Measurements from ENCODE around the gene KCNIP3.
"Not testable (repeated sequence)": the region's sequence is repeated elsewhere in the genome, so short reads cannot be mapped to it uniquely, and the experiment has no call there.

KCNIP3 gene

DNA sequence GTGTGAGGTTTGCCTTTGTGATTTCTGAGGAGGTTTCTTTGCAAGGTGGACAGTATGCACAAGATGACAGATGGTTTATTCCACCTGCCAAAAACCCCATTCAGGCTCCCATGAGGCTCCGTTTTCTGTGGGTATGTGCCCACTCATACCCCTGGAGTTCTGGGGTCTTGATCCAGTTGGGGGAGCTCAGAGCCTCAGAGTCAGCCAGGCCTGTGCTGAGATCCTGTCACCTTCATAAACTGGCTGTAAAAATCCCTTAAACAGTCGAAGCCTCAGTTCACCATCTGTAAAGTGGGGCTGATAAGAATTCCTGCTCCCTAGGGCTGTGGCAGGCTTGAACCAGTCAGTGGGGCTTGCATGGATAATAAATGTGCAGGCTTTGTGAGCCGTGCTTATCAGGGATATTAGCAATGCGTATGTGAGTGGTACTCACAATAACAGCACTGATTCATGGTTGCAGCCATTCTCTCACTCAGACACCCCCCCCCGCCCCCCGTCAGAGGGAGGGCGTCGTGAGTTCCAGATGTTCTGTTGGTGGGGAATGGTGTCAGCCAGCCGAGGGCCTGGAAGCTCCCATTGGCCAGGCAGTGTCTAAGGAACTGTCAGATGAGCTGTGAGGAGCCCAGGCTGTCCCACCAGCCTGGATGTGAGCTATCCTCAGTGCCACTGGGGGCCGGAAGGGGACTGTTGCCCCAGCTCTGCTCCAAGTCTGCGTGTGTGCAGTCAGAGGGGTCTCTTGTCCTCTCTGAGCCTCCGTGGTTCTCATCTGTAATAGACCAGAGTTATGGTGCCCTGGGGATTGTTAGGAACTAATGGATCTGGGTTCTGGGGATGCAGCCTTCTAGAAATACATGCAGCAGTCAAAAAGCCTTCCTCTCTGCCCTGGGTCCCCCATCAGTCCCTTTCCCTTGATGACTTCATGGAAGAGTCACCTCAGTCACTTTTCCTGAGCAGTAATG lies 51.7 kb downstream of the KCNIP3 start:
- DNase-seq (ENCODE audit: low read depth), result no peak

GRCh38 chr2:95349568-95350322 lies 52.6 kb downstream of the KCNIP3 start:
- no peak for DNase-seq (ENCODE audit: low read depth)

DNA sequence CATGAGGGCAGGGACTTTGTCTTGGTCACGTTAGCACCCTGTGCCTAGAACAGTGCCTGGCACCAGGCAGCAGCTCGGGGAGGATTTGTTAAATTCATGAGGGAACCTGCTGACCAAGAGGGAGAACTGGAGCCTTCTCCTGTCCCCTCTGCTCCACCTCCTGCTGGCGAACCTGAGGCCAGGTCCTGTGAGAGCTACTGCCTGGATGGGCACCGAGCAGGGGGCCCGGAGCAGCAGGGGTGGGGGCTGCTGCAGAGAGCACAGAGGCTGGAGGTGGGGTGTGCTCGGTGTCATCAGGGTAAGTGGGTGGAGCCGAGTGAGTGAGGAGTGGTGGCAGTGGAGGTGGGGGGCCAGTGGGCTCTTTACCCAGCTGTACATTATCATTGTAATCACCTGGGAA lies 53.2 kb downstream of the KCNIP3 start:
- DNase-seq (ENCODE audit: low read depth), result no peak

- no peak for DNase-seq (ENCODE audit: low read depth)
These were observed 53.8 kb downstream of the KCNIP3 start for GRCh38 chr2:95350774-95351597.

DNA sequence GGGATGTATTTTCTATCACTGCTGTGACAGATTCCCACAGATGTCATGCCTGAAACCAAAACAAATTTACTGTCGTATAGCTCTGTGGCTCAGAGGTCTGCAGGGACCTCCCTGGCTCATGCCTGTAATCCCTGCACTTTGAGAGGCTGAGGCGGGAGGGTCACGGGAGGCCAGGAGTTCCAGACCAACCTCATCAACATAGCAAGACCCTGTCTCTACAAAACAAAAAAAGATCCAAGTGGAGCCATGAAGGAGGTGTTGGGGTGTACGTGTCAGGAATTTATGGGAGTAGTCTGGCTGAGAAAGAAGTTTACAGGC lies 54.4 kb downstream of the KCNIP3 start:
- DNase-seq (ENCODE audit: low read depth), result no peak

DNA sequence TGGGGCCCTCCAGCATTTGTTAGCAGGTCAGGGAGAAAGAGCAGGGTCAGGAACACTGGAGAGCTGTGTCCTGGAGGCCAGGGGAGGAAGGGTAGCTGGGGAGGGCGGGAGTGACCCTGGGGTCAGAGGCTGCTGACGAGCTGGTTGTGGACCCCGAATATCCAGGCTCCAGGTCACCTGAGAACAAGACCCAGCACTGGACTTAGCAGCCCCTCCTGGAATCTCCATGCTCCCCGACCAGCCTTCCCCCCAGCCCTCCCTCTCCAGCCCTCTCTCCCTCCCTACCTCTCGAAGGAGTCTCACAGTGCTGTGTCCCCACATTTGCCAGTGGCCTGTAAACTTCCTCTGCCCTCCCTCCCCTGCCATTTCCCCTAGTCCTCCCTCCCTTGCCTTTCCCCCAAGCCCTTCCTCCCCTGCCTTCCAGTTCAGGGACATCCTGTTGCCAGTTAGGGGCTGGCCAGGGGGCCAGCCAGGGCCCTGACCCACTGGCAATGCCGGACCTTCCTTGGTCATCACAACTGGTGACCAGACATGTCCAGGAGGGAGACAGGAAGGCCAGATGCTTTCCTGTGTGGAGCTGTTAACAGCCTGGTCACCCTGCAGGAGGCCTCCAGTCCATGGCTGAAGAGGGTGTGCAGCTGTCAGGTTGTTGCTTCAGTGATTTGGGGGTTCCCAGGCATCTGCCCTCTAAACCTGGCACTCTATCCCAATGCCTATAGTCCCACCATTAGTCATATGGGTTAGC lies 55.3 kb downstream of the KCNIP3 start:
- DNase-seq (ENCODE audit: low read depth), result no peak

DNA sequence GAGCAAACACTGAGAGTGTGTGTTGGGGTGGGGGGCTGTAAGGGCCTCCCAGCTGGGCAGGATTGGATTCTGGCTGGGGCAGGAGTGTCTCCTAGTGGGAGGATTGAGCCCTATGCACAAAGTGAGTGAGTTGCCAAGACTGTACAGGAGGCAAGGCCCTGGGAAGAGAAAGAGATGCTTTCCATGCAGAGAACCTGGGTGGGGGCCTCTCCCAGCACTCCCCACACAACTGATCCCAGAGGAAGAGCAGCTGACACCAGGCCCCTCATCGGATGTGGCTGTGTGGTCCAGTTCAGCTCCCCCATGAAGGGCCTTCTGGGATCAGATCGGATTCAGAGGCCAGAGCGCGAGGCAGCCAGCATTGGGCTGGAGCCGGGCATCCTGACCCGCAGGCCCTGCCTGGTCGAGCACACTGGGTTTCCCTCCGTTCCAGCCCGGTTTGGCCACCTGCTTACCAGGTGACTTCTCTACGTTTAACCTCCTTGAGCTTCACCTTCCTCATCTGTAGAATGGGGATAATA lies 56.0 kb downstream of the KCNIP3 start:
- DNase-seq (ENCODE audit: low read depth), result no peak

- no peak for DNase-seq (ENCODE audit: low read depth)
These were observed 56.7 kb downstream of the KCNIP3 start for GRCh38 chr2:95353613-95354468.

DNA sequence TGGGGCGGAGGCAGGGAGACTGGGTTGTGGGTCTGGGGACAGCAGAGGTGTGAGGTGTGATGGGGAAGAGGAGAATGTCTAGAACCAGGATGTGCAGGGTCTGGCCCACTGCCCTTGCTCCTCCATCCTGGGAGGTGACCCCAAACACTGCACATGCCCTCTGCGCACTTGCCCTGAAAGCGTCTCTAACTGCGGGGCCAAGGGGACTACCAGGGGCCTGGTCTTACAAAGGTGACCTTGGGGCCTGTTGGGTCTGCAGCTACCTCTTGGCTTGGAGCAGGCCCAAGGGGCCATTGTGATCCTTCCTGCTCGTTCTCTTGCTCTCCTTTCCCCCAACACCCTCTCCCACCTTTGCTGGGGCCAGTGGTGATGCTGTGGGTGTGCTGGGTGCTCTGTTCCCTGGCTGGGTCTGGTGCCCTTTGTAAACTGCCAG lies 57.3 kb downstream of the KCNIP3 start:
- DNase-seq (ENCODE audit: low read depth), result no peak

DNA sequence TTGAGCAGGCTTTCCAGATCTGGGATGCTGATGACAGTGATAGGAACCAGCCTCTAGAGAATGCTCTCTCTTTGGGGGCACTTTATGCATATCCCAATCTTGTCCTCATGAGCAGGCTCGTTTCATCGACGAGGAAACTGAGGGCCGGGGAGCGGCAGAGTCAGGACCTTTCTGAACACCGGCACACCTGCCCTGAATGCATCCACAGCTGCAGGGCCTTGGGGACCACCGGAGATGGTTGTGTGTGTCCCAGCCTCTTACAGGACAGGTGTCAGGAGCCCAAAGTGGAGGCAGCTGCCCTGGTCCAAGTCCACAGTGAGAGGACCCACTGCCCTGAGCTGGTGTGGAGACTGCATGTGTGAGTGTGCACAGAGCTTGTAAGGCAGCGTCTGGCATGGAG lies 57.8 kb downstream of the KCNIP3 start:
- DNase-seq (ENCODE audit: low read depth), result no peak

GRCh38 chr2:95355486-95355885 lies 58.3 kb downstream of the KCNIP3 start:
- not testable (repeated sequence) for DNase-seq (ENCODE audit: low read depth)

DNA sequence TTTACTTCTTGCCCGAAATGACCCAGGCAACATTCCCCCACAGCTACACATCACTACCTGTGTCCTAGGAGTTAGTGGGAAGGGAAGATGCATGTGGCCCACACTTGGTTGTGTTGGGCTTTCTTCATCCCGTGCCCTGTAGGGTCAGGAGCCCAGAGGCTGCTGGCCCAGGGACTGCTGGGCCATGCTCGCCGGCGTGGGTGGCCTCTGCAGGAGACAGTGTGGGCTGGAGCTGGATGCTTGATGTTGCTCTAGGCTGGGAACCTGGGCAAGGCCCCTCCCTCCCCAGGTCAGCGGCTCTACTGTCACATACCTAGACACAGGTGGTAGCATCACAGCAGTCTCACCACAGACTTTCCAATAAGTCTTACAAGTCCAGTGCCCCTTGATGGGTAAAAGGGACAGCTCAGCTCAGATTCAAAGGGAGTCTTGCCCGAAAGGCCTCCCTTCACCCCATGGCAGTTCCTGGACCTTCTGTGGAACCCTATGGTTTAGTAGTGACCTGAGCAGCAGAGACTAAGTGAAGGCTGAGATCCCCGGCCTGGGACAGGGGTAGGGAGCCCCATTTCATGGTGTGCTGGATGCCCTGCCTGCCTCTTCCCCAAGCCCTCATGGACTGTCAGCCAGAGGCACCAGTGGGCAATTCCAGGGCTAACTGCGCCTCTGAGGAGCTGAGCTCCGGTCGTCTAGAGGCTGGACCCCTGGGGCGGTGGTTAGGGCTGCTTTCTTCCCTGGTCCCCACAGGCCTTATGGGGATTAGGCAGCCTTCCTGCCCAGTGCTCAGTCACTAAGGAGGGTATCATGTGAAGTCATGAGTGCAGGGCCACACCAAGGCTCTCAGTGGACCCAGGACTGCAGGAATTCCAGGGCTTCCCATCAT lies 59.9 kb downstream of the KCNIP3 start:
- no peak for DNase-seq (ENCODE audit: low read depth)

- no peak for DNase-seq (ENCODE audit: low read depth)
These were observed 60.7 kb downstream of the KCNIP3 start for GRCh38 chr2:95357717-95358280.

- DNase-seq (ENCODE audit: low read depth), result no peak
These were observed 61.9 kb downstream of the KCNIP3 start for GRCh38 chr2:95359031-95359430.

GRCh38 chr2:95359501-95359930 lies 62.4 kb downstream of the KCNIP3 start:
- no peak for DNase-seq (ENCODE audit: low read depth)

GRCh38 chr2:95361216-95361980 lies 64.3 kb downstream of the KCNIP3 start:
- no peak for DNase-seq (ENCODE audit: low read depth)

GRCh38 chr2:95362486-95362885 lies 65.3 kb downstream of the KCNIP3 start:
- DNase-seq (ENCODE audit: low read depth), result no peak

DNA sequence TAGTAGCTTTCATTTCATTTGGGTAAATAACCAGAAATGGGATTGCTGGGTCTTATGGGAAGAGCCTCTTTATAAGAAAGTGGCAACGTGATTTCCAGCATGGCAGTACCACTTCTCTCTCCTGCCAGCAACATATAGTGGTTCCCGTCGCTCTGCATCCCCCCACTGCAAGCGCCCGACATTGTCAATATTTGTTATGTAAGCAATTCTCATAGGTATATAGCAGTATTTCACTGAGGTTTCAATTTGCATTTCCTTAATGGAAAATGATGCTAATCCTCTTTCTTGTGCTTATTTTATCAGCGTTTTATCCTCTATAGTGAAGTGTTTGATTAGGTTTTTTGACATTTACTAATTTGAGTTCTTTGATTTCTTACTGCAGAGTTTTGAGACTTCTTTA lies 69.4 kb downstream of the KCNIP3 start:
- DNase-seq (ENCODE audit: low read depth), result no peak
